ENCODE data around the gene HM13.
"Not testable (repeated sequence)": the region's sequence is repeated elsewhere in the genome, so short reads cannot be mapped to it uniquely, and the experiment has no call there.

Gene HM13, protein sequence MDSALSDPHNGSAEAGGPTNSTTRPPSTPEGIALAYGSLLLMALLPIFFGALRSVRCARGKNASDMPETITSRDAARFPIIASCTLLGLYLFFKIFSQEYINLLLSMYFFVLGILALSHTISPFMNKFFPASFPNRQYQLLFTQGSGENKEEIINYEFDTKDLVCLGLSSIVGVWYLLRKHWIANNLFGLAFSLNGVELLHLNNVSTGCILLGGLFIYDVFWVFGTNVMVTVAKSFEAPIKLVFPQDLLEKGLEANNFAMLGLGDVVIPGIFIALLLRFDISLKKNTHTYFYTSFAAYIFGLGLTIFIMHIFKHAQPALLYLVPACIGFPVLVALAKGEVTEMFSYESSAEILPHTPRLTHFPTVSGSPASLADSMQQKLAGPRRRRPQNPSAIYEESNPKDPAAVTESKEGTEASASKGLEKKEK

DNA sequence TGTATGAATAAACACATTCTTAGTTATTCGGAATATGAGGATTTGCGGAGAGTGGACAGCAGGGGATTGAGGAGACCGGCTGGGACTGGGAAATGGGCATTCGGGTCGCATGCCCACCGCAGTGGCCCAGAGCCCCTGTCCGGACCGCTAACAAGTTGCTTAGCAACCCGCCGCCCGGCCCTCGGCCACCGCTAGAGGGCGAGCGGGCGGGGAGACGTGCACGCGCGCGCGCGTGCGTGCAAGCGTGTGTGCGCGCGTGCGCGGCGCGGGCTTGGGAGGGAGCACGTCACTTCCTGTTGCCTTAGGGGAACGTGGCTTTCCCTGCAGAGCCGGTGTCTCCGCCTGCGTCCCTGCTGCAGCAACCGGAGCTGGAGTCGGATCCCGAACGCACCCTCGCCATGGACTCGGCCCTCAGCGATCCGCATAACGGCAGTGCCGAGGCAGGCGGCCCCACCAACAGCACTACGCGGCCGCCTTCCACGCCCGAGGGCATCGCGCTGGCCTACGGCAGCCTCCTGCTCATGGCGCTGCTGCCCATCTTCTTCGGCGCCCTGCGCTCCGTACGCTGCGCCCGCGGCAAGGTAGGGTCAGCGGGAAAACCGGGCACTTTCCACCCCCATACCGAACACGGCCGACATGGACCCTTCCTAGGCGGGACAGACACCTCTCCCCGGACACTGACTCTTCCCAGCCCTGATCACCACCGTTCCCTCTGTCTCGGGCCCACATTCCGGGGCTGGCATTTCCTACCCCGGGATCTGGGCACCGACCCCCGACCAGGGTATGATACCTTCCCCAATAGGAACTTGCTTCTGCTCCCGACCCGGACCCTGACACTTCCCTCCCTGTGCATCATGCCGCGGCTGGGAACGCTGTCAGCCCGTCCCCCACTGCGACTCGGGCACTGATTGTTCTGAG lies at the start of gene HM13:
TSS of gene HM13 (plus strand) at position 289 of the 918 bp plus-strand sequence. CDS start at position 399, 110 bp downstream.
- Mint-ChIP-seq H3K36me3 (ENCODE audit: insufficient read depth) (peaks cover 9% of the 10 kb centered on the region), H3K4me3 (no peak within 1 kb of the TSS), H3K27me3 (peaks cover 2% of the 10 kb centered on the region), H3K4me1 (peaks cover 5% of the 10 kb centered on the region), H3K9me3 (no peaks in the 10 kb centered on the region), H3K27ac (ENCODE audit: low read depth) (no peak within 1 kb of the TSS)
- DNase-seq (ENCODE audit: low spot score in 2 of 2) (peak; percentile 76 to 79), ATAC-seq (replicated peaks; ENCODE audit: extremely low read depth, poor library complexity, severe bottlenecking) (peak; percentile 82)

DNA sequence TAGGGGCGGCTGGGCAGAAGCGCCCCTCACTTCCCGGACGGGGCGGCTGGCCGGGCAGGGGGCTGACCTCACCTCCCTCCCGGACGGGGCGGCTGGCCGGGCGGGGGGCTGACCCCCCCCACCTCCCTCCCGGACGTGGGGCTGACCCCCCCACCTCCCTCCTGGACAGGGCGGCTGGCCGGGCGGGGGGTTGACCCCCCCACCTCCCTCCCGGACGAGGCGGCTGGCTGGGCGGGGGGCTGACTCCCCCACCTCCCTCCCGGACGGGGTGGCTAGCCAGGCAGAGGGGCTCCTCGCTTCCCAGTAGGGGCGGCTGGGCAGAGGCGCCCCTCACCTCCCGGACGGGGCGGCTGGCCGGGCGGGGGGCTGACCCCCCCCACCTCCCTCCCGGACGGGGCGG lies 43.3 kb upstream of the HM13 start:
- H3K27ac Mint-ChIP-seq (ENCODE audit: low read depth); ATAC-seq (replicated peaks; ENCODE audit: extremely low read depth, poor library complexity, severe bottlenecking); H3K4me1 Mint-ChIP-seq; H3K4me3 Mint-ChIP-seq; DNase-seq (ENCODE audit: low spot score in 2 of 2); H3K36me3 Mint-ChIP-seq (ENCODE audit: insufficient read depth); H3K9me3 Mint-ChIP-seq: not testable (repeated sequence)
- H3K27me3 Mint-ChIP-seq = peaks cover 24% of the 10 kb centered on the region

GRCh38 chr20:31472395-31473330 lies 41.6 kb upstream of the HM13 start:
- H3K27me3 Mint-ChIP-seq = peaks cover 41% of the 10 kb centered on the region
- H3K4me3 Mint-ChIP-seq = no peak overlapping the region
- no peaks in the 10 kb centered on the region for H3K9me3 Mint-ChIP-seq
- H3K27ac Mint-ChIP-seq (ENCODE audit: low read depth) = no peak overlapping the region
- no peak for ATAC-seq (replicated peaks; ENCODE audit: extremely low read depth, poor library complexity, severe bottlenecking)
- peaks cover 7% of the 10 kb centered on the region for H3K4me1 Mint-ChIP-seq
- no peaks in the 10 kb centered on the region for H3K36me3 Mint-ChIP-seq (ENCODE audit: insufficient read depth)
- DNase-seq (ENCODE audit: low spot score in 2 of 2) = no peak

DNA sequence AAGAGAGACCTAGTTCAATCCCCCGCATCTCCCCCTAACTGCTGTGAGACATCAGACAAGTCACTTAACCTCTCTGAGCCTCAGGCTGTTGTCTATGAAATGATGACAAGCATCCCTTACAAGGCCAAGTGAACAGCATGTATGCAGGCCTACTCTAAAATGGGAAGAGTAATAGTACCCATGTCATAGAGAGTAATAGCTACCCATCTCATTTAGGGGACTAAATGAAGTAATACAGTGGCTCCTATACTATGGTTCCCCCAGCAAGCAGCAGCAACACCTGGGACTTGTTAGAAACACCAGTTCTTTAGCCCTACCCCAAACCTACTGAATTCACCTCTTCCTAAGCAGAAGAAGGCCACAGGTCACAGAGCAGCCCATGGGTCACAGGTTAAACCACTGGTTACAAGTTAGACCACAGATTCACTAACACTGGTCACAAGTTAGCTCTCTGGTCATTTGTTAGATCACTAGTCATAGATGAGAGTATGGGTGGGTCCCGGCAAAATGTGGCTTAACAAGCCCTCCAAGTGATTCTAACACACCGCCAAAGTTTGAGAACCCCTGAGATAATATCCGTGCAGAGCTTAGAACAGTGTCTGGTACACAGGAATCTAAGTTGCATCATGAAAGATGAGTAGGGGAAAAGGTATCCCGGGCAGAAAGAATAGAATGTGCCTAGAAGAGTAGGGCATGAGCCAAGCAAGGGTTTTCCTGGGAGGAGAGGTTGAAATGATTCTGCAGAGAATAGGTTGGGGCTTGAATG lies 40.7 kb upstream of the HM13 start:
- Mint-ChIP-seq H3K4me1 (peaks cover 7% of the 10 kb centered on the region), H3K27ac (ENCODE audit: low read depth) (no peak overlapping the region), H3K36me3 (ENCODE audit: insufficient read depth) (no peaks in the 10 kb centered on the region), H3K4me3 (no peak overlapping the region), H3K9me3 (no peaks in the 10 kb centered on the region), H3K27me3 (peaks cover 49% of the 10 kb centered on the region)
- DNase-seq (ENCODE audit: low spot score in 2 of 2) (no peak), ATAC-seq (replicated peaks; ENCODE audit: extremely low read depth, poor library complexity, severe bottlenecking) (no peak)

DNA sequence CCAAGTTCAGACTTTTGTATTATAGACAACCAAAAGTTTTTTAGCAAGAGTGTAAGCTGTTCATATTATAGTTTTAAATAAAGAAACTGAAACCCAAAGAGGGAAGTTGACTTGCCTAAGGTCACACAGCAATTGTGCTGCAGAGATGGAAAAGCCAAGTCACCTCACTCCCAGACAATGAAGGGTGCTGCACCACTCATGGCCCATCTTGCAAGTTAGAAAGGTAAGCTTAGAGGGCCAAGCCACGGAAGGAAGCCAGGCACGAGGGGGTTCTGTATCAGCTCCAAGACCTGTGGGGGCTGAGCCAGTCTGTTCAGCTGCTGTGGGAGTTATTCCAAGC lies 40.2 kb upstream of the HM13 start:
- H3K4me3 Mint-ChIP-seq = no peak overlapping the region
- peaks cover 54% of the 10 kb centered on the region for H3K27me3 Mint-ChIP-seq
- no peaks in the 10 kb centered on the region for H3K36me3 Mint-ChIP-seq (ENCODE audit: insufficient read depth)
- DNase-seq (ENCODE audit: low spot score in 2 of 2) (no peak), ATAC-seq (replicated peaks; ENCODE audit: extremely low read depth, poor library complexity, severe bottlenecking) (no peak)
- no peaks in the 10 kb centered on the region for H3K9me3 Mint-ChIP-seq
- no peak overlapping the region for H3K27ac Mint-ChIP-seq (ENCODE audit: low read depth)
- H3K4me1 Mint-ChIP-seq = peaks cover 7% of the 10 kb centered on the region

DNA sequence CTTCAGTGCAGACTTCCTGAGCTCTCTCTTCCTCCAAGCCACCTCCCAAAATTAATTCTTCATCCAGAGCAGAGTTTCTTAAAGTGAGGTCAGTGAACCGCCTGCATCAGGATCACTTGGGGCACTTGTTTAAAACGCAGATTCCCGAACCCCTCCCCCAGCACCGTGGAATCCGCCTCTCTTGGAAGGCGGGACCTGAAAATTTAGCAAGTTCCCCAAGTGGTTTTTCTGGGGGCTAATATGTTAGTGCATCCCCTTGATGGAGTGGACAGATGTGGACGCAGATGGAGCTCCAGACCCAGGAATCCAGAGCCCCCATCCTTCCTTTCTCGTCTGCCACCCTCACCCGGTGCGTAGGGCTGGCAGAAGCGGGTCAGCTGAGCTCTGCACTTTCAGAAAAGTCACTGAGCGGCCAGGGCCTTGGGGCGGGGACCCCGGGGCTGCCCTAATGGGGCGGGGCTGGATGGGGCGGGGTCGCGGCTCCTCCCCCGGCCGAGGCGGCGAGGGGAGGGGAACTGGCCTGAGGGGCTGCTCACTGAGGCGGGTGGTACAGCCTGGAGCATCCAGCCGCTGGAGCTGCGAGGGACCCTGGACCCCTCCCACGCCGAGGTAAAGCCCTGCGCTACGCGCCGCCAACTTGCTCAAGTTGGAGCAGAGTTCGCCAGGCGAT lies 39.3 kb upstream of the HM13 start, which contains the start of the genes DEFB124 and REM1:
TSS of gene DEFB124 (minus strand) at position 370 of the 670 bp plus-strand sequence. CDS start 2,114 bp downstream, outside the sequence.
TSS of gene REM1 (plus strand) at position 531 of the 670 bp plus-strand sequence. CDS start 1,158 bp downstream, outside the sequence.
- DNase-seq (ENCODE audit: low spot score in 2 of 2) (no peak), ATAC-seq (replicated peaks; ENCODE audit: extremely low read depth, poor library complexity, severe bottlenecking) (no peak)
- Mint-ChIP-seq H3K4me3 (no peak within 1 kb of the TSS), H3K4me1 (peaks cover 7% of the 10 kb centered on the region), H3K36me3 (ENCODE audit: insufficient read depth) (no peaks in the 10 kb centered on the region), H3K9me3 (no peaks in the 10 kb centered on the region), H3K27ac (ENCODE audit: low read depth) (no peak within 1 kb of the TSS), H3K27me3 (peaks cover 59% of the 10 kb centered on the region)

DNA sequence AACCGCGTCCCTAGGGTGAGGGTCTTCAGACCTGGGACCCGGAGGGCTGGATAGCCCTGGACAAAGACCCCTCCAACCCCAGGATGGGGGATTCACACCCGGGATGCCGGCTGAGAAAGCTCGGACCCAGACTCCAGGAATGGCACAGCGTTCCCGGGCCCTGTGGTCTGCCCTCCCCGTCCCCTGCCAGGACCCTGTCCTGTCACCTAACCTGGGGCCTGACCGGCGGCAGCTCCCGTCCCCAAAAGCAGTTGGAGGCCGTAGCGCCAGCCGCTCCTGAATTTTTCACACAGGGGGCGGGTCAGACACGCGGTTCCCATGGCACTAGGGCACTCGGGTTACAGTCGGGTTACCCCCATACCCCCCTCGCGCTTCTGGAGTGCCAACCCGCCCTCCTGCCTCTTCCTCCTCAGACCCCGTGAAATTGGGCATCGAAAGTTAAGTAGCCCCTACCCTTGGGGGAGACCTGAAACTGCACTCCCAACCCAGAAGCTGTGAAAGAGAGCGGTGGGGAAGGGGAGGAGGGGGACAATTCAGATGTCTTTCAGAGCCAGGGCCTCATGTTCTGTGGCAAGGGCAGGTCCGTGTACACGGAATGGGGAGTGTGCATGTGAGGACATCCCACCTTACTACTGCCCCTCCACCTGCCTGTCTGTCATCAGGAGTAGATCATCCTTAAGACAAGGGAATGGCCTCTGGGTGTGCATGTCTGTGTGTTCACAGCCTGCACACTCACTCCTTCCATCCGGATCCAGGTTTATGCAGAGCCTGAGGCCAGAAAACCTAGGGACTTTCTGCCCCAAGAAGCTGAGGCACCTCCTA lies 38.6 kb upstream of the HM13 start:
- H3K4me1 Mint-ChIP-seq = peaks cover 7% of the 10 kb centered on the region
- DNase-seq (ENCODE audit: low spot score in 2 of 2) (no peak), ATAC-seq (replicated peaks; ENCODE audit: extremely low read depth, poor library complexity, severe bottlenecking) (no peak)
- H3K27me3 Mint-ChIP-seq = peaks cover 59% of the 10 kb centered on the region
- H3K27ac Mint-ChIP-seq (ENCODE audit: low read depth) = no peak overlapping the region
- no peaks in the 10 kb centered on the region for H3K9me3 Mint-ChIP-seq
- no peaks in the 10 kb centered on the region for H3K36me3 Mint-ChIP-seq (ENCODE audit: insufficient read depth)
- no peak overlapping the region for H3K4me3 Mint-ChIP-seq

DNA sequence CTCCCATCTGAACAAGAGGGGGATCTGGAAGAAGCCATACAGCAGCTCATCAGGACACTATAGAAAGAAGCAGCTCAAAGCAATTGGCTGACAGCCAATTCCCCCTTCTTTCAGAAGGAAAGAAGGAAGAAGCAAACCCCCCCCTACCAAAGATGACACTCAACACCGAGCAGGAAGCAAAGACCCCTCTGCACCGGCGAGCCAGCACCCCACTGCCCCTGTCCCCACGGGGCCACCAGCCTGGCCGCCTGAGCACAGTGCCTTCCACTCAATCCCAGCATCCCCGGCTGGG lies 38.0 kb upstream of the HM13 start:
- H3K27me3 Mint-ChIP-seq = peaks cover 64% of the 10 kb centered on the region
- H3K36me3 Mint-ChIP-seq (ENCODE audit: insufficient read depth) = no peaks in the 10 kb centered on the region
- no peak for DNase-seq (ENCODE audit: low spot score in 2 of 2)
- ATAC-seq (replicated peaks; ENCODE audit: extremely low read depth, poor library complexity, severe bottlenecking) = no peak
- H3K27ac Mint-ChIP-seq (ENCODE audit: low read depth) = no peak overlapping the region
- H3K4me1 Mint-ChIP-seq = peaks cover 7% of the 10 kb centered on the region
- no peaks in the 10 kb centered on the region for H3K9me3 Mint-ChIP-seq
- no peak overlapping the region for H3K4me3 Mint-ChIP-seq

- H3K4me3 Mint-ChIP-seq = no peak overlapping the region
- peaks cover 7% of the 10 kb centered on the region for H3K4me1 Mint-ChIP-seq
- H3K27ac Mint-ChIP-seq (ENCODE audit: low read depth) = no peak overlapping the region
- no peak for ATAC-seq (replicated peaks; ENCODE audit: extremely low read depth, poor library complexity, severe bottlenecking)
- H3K27me3 Mint-ChIP-seq = peaks cover 69% of the 10 kb centered on the region
- H3K9me3 Mint-ChIP-seq = no peaks in the 10 kb centered on the region
- DNase-seq (ENCODE audit: low spot score in 2 of 2) = no peak
- H3K36me3 Mint-ChIP-seq (ENCODE audit: insufficient read depth) = no peaks in the 10 kb centered on the region
Observed at GRCh38 chr20:31476643-31477215, 37.5 kb upstream of the HM13 start.

DNA sequence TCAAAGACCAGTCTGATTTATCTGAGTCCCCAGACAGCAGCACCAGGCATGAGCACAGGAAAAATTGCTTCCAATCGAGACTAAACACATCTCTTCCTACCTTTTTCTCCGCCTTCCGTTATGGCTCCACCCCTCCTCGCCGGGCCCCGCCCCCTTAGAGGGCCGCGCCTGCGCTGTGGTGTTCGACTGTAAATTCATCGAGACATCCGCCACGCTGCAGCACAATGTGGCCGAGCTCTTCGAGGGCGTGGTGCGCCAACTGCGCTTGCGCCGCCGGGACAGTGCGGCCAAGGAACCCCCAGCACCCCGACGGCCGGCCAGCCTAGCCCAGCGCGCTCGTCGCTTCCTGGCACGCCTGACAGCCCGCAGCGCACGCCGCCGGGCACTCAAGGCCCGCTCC lies 30.2 kb upstream of the HM13 start:
- DNase-seq (ENCODE audit: low spot score in 2 of 2) = no peak

More for the DNA sequence above, 30.2 kb upstream of the HM13 start:
- Mint-ChIP-seq H3K36me3 (ENCODE audit: insufficient read depth) (no peaks in the 10 kb centered on the region), H3K27me3 (peaks cover 56% of the 10 kb centered on the region), H3K4me3 (no peak overlapping the region), H3K27ac (ENCODE audit: low read depth) (no peak overlapping the region), H3K9me3 (no peaks in the 10 kb centered on the region), H3K4me1 (no peaks in the 10 kb centered on the region)
- ATAC-seq (replicated peaks; ENCODE audit: extremely low read depth, poor library complexity, severe bottlenecking) = no peak

All from central memory CD8-positive, alpha-beta T cell (primary cell).